ENCODE data around the gene IGSF11.

DNA sequence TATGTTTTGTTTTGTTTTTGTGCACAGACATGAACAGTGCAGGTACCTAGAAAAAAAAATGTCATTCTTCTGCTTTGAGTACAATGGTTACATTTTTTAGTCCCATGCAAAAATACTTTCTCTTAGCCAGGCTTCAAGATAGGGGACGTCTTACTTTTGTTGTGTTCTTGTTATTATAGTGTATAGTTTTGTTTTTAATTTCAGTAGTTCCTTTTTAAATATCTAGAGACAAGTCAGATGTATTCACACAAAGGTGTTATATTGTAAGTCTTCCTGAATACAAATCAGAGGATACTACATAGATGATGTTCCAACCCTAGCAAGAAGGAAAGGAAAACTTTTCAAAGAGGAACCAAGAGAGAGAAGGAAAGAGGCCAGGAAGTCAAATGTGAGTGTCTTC is 28.8 kb upstream of the IGSF11 start:
- TF ChIP-seq, protein P1, sequence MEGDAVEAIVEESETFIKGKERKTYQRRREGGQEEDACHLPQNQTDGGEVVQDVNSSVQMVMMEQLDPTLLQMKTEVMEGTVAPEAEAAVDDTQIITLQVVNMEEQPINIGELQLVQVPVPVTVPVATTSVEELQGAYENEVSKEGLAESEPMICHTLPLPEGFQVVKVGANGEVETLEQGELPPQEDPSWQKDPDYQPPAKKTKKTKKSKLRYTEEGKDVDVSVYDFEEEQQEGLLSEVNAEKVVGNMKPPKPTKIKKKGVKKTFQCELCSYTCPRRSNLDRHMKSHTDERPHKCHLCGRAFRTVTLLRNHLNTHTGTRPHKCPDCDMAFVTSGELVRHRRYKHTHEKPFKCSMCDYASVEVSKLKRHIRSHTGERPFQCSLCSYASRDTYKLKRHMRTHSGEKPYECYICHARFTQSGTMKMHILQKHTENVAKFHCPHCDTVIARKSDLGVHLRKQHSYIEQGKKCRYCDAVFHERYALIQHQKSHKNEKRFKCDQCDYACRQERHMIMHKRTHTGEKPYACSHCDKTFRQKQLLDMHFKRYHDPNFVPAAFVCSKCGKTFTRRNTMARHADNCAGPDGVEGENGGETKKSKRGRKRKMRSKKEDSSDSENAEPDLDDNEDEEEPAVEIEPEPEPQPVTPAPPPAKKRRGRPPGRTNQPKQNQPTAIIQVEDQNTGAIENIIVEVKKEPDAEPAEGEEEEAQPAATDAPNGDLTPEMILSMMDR (IDR thresholded peaks at IDR 0.05) = no peak
- TF ChIP-seq POLR2A (IDR thresholded peaks at IDR 0.05) = no peak
- no peak for TF ChIP-seq POLR2AphosphoS5 (IDR thresholded peaks at IDR 0.05; ENCODE audit: insufficient read depth in 1 of 2, low read depth in 1 of 2)

All from vagina (tissue), 2 donors.